KMS-11 (cell line): ENCODE measurements around the gene SLC22A2.

Experiments used
- H2AFZ ChIP-seq: fragments of 200-600 bp; sonication (generic); 2 replicates; pipeline ENCODE4 v1.6.1; 2016; ENCODE audit warnings: antibody characterized with exemption, mixed run types, low read depth
- H3K27ac ChIP-seq: fragments of 200-600 bp; sonication (generic); 2 replicates; pipeline ENCODE4 v1.6.1; 2016; ENCODE audit warnings: mild to moderate bottlenecking, mixed run types
- H3K27me3 ChIP-seq: fragments of 200-600 bp; sonication (generic); 2 replicates; pipeline ENCODE4 v1.6.1; 2017; ENCODE audit warnings: mild to moderate bottlenecking, low read depth, mixed run types, moderate library complexity; ENCODE audit not compliant: insufficient read depth
- H3K36me3 ChIP-seq: fragments of 200-600 bp; sonication (generic); 2 replicates; pipeline ENCODE4 v1.6.1; 2017; ENCODE audit warnings: mild to moderate bottlenecking, mixed run types; ENCODE audit not compliant: insufficient read depth
- H3K4me1 ChIP-seq: fragments of 200-600 bp; sonication (generic); 2 replicates; pipeline ENCODE4 v1.6.1; 2016; ENCODE audit warnings: mild to moderate bottlenecking, low read depth, mixed run types; ENCODE audit not compliant: poor library complexity, severe bottlenecking
- H3K4me2 ChIP-seq: fragments of 200-600 bp; sonication (generic); 2 replicates; pipeline ENCODE4 v1.7.0; 2016; ENCODE audit warnings: mild to moderate bottlenecking, mixed run types
- H3K4me3 ChIP-seq: fragments of 200-600 bp; sonication (generic); IDR thresholded peaks from 2 replicates; pipeline ENCODE4 v1.6.1; 2017; ENCODE audit warnings: low read depth, low read length, mixed read lengths; ENCODE audit not compliant: insufficient read depth
- H3K79me2 ChIP-seq: fragments of 200-600 bp; sonication (generic); 2 replicates; pipeline ENCODE4 v1.6.1; 2016; ENCODE audit warnings: low read depth, mixed run types; ENCODE audit not compliant: insufficient read depth
- H3K9ac ChIP-seq: fragments of 200-600 bp; sonication (generic); 2 replicates; pipeline ENCODE4 v1.6.1; 2016; ENCODE audit warnings: mild to moderate bottlenecking, mixed run types
- H4K20me1 ChIP-seq: fragments of 200-600 bp; sonication (generic); 2 replicates; pipeline ENCODE4 v1.6.1; 2016; ENCODE audit warnings: mild to moderate bottlenecking, mixed run types; ENCODE audit not compliant: insufficient read depth
- CTCF ChIP-seq: fragments of 200-600 bp; sonication (generic); conservative IDR thresholded peaks from 2 replicates; pipeline ENCODE4 v1.6.1; 2017; ENCODE audit warnings: low read depth, mild to moderate bottlenecking, antibody characterized with exemption, low read length, moderate library complexity, mixed read lengths

SLC22A2 gene

DNA sequence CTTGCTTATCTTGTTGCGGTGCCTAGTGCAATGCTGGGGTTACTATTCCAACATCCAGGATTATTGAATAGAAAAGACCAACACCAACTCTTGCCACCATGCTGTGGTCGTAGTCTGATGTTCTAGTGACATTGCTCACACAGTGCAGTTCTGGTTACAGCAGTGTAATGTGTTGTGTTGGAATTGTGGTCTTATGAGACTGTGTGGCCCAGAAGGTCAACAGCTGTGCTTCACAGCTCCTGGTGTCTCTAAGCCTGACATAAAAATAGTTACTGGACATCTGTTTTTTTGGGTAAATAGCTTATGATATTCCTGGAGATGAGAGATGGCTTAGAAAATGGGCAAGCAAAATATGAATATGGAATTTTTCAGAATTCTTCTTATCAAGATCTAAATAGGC lies 57.6 kb downstream of the SLC22A2 start:
- H3K4me2 ChIP-seq: no peak overlapping the region
- no peaks in the 10 kb centered on the region for H3K27me3 ChIP-seq
- H3K9ac ChIP-seq: no peak overlapping the region
- H3K27ac ChIP-seq: no peak overlapping the region
- no peaks in the 10 kb centered on the region for H3K4me1 ChIP-seq
- TF ChIP-seq CTCF: no peak
- no peaks in the 10 kb centered on the region for H4K20me1 ChIP-seq
- H3K36me3 ChIP-seq: no peaks in the 10 kb centered on the region
- no peak overlapping the region for H2AFZ ChIP-seq
- no peaks in the 10 kb centered on the region for H3K79me2 ChIP-seq
- H3K4me3 ChIP-seq: no peak overlapping the region

DNA sequence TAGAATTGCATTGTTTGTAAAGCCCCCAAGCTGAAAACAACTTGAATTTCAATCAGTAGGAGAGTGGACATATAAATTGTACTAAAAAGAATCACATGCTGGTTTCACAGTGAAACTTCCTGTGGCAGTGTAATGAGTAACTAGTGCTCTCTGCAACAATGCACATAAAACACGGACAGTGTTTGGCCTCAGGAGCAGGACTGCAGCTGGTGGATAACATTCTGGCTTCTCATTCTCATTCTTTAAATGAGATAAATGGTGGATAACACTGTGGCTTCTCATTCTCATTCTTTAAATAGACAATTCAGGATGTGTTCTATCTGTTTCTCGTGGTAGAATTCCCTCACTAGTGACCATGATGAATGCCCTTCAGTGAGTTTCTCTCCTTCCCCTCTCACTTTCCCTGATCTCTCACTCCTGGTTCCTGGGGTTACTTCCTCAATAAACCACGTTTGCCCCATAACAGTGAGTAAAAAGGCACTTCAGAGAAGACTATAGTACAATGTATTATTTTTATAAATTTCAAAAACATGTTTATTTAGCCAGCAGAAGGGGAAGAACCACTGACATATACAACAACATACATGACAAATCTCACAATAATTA lies 59.9 kb downstream of the SLC22A2 start:
- H3K79me2 ChIP-seq: no peaks in the 10 kb centered on the region
- H4K20me1 ChIP-seq: no peaks in the 10 kb centered on the region
- no peak overlapping the region for H3K9ac ChIP-seq
- no peaks in the 10 kb centered on the region for H3K36me3 ChIP-seq
- no peak overlapping the region for H3K4me2 ChIP-seq
- no peaks in the 10 kb centered on the region for H3K27me3 ChIP-seq
- H3K27ac ChIP-seq: no peak overlapping the region
- TF ChIP-seq CTCF: no peak
- no peak overlapping the region for H3K4me3 ChIP-seq
- no peak overlapping the region for H2AFZ ChIP-seq
- no peaks in the 10 kb centered on the region for H3K4me1 ChIP-seq

DNA sequence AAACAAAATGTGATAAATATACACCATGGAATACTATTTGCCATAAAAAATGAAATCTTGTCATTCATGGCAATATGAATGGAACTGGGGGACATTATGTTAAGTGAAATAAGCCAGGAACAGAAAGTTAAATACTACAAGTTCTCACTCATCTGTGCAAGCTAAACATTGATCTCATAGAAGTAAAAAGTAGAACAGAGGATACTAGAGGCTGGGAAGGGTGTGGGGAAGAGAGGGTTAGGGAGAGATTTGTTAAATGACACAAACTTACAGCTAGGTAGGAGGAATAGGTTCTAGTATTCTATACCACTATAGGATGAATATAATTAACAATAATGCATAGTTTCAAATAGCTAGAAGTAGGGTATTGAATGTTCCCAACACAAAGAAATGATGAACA lies 61.0 kb downstream of the SLC22A2 start:
- Histone ChIP-seq H3K36me3 (no peaks in the 10 kb centered on the region), H3K4me1 (peaks cover 3% of the 10 kb centered on the region), H3K4me3 (no peak overlapping the region), H4K20me1 (no peaks in the 10 kb centered on the region), H3K79me2 (no peaks in the 10 kb centered on the region), H3K27ac (no peak overlapping the region), H2AFZ (no peak overlapping the region), H3K27me3 (no peaks in the 10 kb centered on the region), H3K9ac (no peak overlapping the region), H3K4me2 (no peak overlapping the region)
- no peak for TF ChIP-seq CTCF

- TF ChIP-seq CTCF: no peak
- Histone ChIP-seq H3K27ac (no peak overlapping the region), H2AFZ (no peak overlapping the region), H4K20me1 (no peaks in the 10 kb centered on the region), H3K79me2 (no peaks in the 10 kb centered on the region), H3K4me1 (peaks cover 3% of the 10 kb centered on the region), H3K4me3 (no peak overlapping the region), H3K4me2 (no peak overlapping the region), H3K27me3 (no peaks in the 10 kb centered on the region), H3K9ac (no peak overlapping the region), H3K36me3 (no peaks in the 10 kb centered on the region)
These were observed 63.8 kb downstream of the SLC22A2 start for GRCh38 chr6:160194808-160195207.

GRCh38 chr6:160192840-160193239 lies 65.8 kb downstream of the SLC22A2 start:
- Histone ChIP-seq H3K4me1 (peaks cover 3% of the 10 kb centered on the region), H3K4me3 (no peak overlapping the region), H2AFZ (no peak overlapping the region), H3K79me2 (no peaks in the 10 kb centered on the region), H3K4me2 (no peak overlapping the region), H4K20me1 (no peaks in the 10 kb centered on the region), H3K27me3 (no peaks in the 10 kb centered on the region), H3K36me3 (no peaks in the 10 kb centered on the region), H3K27ac (no peak overlapping the region), H3K9ac (no peak overlapping the region)
- no peak for TF ChIP-seq CTCF
